Sigmoid colon (tissue), 7 donors: ENCODE results near the gene S100A1. TPM values are rescaled to one million over a fixed set of nuclear protein-coding genes. Genes with fewer than 3 reads are reported as not detected.
A peak's percentile ranks its signal among the peaks of the same experiment; 100 is the strongest.

Source experiments
- DNase-seq: peaks from one replicate; pipeline ENCODE4 v3.0.0-alpha.2; 2019
- H3K27ac ChIP-seq, 4 donors: fragments of 200-600 bp; sonication (generic); one replicate each; pipeline ENCODE4 v1.5.1; 2016 to 2019; ENCODE audit warnings: mild to moderate bottlenecking in 1 of 4
- H3K27me3 ChIP-seq, 3 donors: fragments of 200-600 bp; sonication (generic); one replicate each; pipeline ENCODE4 v1.5.1; 2019; ENCODE audit warnings: mild to moderate bottlenecking in 1 of 3
- H3K36me3 ChIP-seq, 4 donors: fragments of 200-600 bp; sonication (generic); one replicate each; pipeline ENCODE4 v1.5.1; 2016 to 2019
- H3K4me1 ChIP-seq, 4 donors: fragments of 200-600 bp; sonication (generic); one replicate each; pipeline ENCODE4 v1.5.1; 2017 to 2019
- H3K4me3 ChIP-seq, 4 donors: fragments of 200-600 bp; sonication (generic); one replicate each; pipeline ENCODE4 v1.5.1; 2017 to 2019; ENCODE audit warnings: mild to moderate bottlenecking in 2 of 4, moderate library complexity in 1 of 4
- H3K9me3 ChIP-seq, 4 donors: fragments of 200-600 bp in 3 of 4; sonication (generic) in 3 of 4; one replicate each; pipeline versions ENCODE4 v1.5.1 to v1.6.1; 2013 to 2019
- EP300 ChIP-seq, 4 donors: sonication (generic); formaldehyde crosslinking; IDR thresholded peaks; one replicate each; pipeline ENCODE4 v1.6.1; 2017; ENCODE audit warnings: antibody characterized with exemption in 4 of 4
- POLR2A ChIP-seq, 2 donors: fragments of 450-650 bp; IDR thresholded peaks; one replicate each; pipeline ENCODE4 v1.6.1; 2016; ENCODE audit warnings: antibody characterized with exemption in 2 of 2, mild to moderate bottlenecking in 2 of 2, moderate library complexity in 2 of 2
- POLR2AphosphoS5 ChIP-seq, 4 donors: sonication (generic); formaldehyde crosslinking; IDR thresholded peaks; one replicate each; pipeline ENCODE4 v1.6.1; 2017; ENCODE audit warnings: antibody characterized with exemption in 4 of 4
- WGBS, 2 donors: extraction: QIAGEN DNeasy Blood & Tissue Kit; methylation state at CpG; one replicate each; pipeline ENCODE4 v1.1.7; 2013; 5-methylcytosine and 5-hydroxymethylcytosine counted together
- intact Hi-C: fragments of 100-400 bp; cut with DNase I; formaldehyde crosslinking; loops from one replicate; pipeline ENCODE4 v1.15.1; 2023
- polyA plus RNA-seq, 3 donors: library from polyadenylated mRNA; stranded (reverse); fragments of 200-250 nt; gene quantifications; one replicate each; pipeline ENCODE4 v1.2.3, GENCODE V29; 2013
- total RNA-seq, 4 donors: library from RNA; depleted of rRNA; stranded (reverse); fragments of >200 nt; gene quantifications; one replicate each; pipeline ENCODE4 v1.1.0, GENCODE V29; 2016
- TF ChIP-seq, protein P1 (sequence below), 4 experiments: fragments of 450-650 bp in 3 of 4; fragments of 200-600 bp in 1 of 4; IDR thresholded peaks; one replicate each; pipeline ENCODE4 v1.5.1; 2016 to 2019; ENCODE audit warnings: antibody characterized with exemption in 4 of 4, mild to moderate bottlenecking in 3 of 4, moderate library complexity in 2 of 4
- donor health status: healthy with polysubstance abuse.
- donor health status: Bipolar disorder and iron deficiency.
- donor health status: healthy.

S100A1 gene
- total and polyA plus RNA-seq, 7 donors, result 2.3 to 22.2 (median 6.6) TPM

DNA sequence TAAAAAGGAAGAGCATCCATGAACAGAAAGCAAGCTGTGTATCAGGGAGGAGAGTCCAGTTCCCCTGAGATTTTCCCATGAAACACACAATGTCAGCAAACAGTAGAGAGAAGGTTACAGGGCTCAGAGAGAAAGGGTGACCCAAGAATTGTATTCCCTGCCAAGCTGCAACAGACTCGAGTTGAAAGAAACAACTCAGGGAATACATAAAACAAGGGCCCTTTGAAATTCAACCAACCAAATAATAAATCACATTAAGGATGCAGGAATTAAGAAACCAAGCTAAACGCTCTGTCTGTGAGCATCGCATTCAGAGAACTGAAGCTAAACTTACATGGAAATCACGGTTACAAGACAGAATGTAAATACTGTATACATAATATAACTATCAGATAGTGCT is 35.5 kb upstream of the S100A1 start:
- H3K27me3 ChIP-seq, result no peaks in the 10 kb centered on the region
- no peaks in the 10 kb centered on the region for H3K4me1 ChIP-seq
- no peaks in the 10 kb centered on the region for H3K36me3 ChIP-seq
- DNase-seq, result no peak
- TF ChIP-seq POLR2AphosphoS5 (IDR thresholded peaks at IDR 0.05), result no peak
- no peak for TF ChIP-seq EP300 (IDR thresholded peaks at IDR 0.05)
- no peak for TF ChIP-seq POLR2A (IDR thresholded peaks at IDR 0.05)
- TF ChIP-seq, protein P1, sequence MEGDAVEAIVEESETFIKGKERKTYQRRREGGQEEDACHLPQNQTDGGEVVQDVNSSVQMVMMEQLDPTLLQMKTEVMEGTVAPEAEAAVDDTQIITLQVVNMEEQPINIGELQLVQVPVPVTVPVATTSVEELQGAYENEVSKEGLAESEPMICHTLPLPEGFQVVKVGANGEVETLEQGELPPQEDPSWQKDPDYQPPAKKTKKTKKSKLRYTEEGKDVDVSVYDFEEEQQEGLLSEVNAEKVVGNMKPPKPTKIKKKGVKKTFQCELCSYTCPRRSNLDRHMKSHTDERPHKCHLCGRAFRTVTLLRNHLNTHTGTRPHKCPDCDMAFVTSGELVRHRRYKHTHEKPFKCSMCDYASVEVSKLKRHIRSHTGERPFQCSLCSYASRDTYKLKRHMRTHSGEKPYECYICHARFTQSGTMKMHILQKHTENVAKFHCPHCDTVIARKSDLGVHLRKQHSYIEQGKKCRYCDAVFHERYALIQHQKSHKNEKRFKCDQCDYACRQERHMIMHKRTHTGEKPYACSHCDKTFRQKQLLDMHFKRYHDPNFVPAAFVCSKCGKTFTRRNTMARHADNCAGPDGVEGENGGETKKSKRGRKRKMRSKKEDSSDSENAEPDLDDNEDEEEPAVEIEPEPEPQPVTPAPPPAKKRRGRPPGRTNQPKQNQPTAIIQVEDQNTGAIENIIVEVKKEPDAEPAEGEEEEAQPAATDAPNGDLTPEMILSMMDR (IDR thresholded peaks at IDR 0.05), result no peak
- intact Hi-C loops, result no loop called here
- no peak overlapping the region for H3K27ac ChIP-seq
- 71 to 80% methylated on average over 4 of the region's 4 CpGs for WGBS, 2 donors
- H3K4me3 ChIP-seq, result no peak overlapping the region
- H3K9me3 ChIP-seq, result no peaks in the 10 kb centered on the region

DNA sequence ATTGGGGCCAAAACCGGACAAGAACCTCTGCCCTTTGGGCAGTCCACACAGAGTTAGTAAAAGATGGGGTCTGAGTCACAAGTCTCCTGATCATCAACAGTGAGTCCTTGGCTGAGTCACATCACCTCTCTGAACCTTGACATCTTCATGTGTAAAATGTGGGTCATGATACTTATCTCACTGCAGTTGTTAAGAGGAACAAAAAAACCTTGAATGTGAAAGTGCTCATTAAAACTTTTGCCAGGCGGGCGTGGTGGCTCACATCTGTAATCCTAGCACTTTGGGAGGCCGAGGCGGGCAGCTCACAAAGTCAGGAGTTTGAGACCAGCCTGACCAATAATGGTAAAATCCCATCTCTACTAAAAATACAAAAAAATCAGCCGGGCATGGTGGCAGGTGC is 31.0 kb upstream of the S100A1 start:
- Histone ChIP-seq H3K4me3 (no peak overlapping the region), H3K27ac (no peak overlapping the region), H3K27me3 (no peaks in the 10 kb centered on the region), H3K9me3 (no peaks in the 10 kb centered on the region), H3K36me3 (no peaks in the 10 kb centered on the region), H3K4me1 (no peaks in the 10 kb centered on the region)
- intact Hi-C loops, result no loop called here
- no peak for DNase-seq
- no peak for TF ChIP-seq POLR2A (IDR thresholded peaks at IDR 0.05)
- no peak for TF ChIP-seq EP300 (IDR thresholded peaks at IDR 0.05)
- TF ChIP-seq POLR2AphosphoS5 (IDR thresholded peaks at IDR 0.05), result no peak
- TF ChIP-seq, protein P1 (IDR thresholded peaks at IDR 0.05), result no peak
- 70 to 87% methylated on average over 6 of the region's 6 CpGs for WGBS, 2 donors

DNA sequence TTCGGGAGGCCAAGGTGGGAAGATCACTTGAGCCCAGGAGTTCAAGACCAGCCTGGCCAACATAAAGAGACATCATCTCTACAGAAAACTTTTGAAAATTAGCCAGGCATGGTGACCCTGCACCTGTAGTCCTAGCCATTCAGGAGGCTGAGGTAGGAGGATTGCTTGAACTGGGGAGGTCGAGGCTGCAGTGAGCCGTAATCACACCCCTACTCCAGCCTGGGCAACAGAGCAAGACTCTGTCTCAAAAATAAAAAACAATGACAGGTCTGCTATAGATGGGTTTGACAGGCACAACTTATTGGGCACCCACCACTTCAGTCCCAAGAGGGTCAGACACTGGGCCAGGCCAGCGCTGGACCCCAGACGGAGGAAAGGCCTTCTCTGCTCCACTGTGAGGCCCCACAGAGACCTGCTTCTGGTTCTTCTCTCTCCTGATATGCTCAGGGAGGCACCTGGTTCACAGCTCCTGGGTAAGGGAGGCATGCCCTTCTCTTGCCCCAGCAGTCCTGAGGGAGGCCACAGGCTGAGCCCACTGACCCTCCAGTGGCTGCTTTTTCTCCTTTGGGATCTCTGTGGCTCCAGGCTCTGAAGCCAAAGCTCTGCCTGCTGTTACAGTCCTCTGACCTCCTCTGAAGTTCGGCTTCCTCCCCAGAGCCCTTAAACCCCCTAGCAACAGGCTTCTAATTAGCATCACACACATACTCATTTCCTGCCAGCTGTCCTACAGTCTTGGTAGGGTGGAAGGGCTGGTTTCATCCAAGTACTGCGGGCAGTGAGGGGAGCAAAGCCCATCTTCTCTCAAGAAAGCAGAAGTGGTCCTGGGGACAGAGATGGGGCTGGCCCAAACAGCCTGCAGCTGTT is 29.7 kb upstream of the S100A1 start:
- Histone ChIP-seq H3K9me3 (no peaks in the 10 kb centered on the region), H3K27me3 (no peaks in the 10 kb centered on the region), H3K4me3 (no peak overlapping the region), H3K4me1 (no peaks in the 10 kb centered on the region), H3K36me3 (no peaks in the 10 kb centered on the region), H3K27ac (no peak overlapping the region)
- whole genome bisulfite sequencing, 2 donors, result 62 to 85% methylated on average over 7 of the region's 7 CpGs
- TF ChIP-seq, protein P1 (IDR thresholded peaks at IDR 0.05), result no peak
- TF ChIP-seq POLR2AphosphoS5 (IDR thresholded peaks at IDR 0.05) (no peak), POLR2A (IDR thresholded peaks at IDR 0.05) (no peak), EP300 (IDR thresholded peaks at IDR 0.05) (no peak)
- peak; percentile 28 for DNase-seq
- intact Hi-C loops, result no loop called here

DNA sequence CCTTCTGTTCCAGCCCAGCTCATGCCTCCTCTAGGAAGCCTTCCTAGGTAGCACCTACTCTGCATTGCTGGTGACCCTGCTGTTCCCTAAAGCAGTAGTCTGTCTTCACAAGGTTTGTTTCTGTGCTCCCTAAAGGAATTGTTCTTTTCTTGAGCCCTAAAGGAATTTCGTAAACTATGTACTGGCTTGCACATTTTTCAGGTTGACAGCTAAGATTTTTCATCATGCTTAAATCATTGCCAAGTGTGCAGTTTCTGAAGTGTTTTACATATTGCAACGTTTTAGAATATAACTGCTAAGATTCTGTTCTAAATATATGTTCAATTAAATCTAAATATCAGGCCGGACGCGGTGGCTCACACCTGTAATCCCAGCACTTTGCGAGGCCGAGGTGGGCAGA is 28.4 kb upstream of the S100A1 start:
- TF ChIP-seq, protein P1 (IDR thresholded peaks at IDR 0.05), result no peak
- no peak for TF ChIP-seq POLR2A (IDR thresholded peaks at IDR 0.05)
- TF ChIP-seq EP300 (IDR thresholded peaks at IDR 0.05), result no peak
- no peak for TF ChIP-seq POLR2AphosphoS5 (IDR thresholded peaks at IDR 0.05)
- intact Hi-C loops, result no loop called here
- Histone ChIP-seq H3K9me3 (no peaks in the 10 kb centered on the region), H3K27ac (no peak overlapping the region), H3K4me3 (no peak overlapping the region), H3K4me1 (no peaks in the 10 kb centered on the region), H3K27me3 (no peaks in the 10 kb centered on the region), H3K36me3 (no peaks in the 10 kb centered on the region)
- WGBS, 2 donors, result 90% methylated on average over 7 of the region's 7 CpGs
- DNase-seq, result no peak
